Vagina (tissue), 2 donors: ENCODE results near the gene CLEC2A.

Experiments used
- CTCF ChIP-seq, 3 experiments: fragments of 450-650 bp in 2 of 3; fragments of 200-600 bp in 1 of 3; sonication (generic) in 1 of 3; IDR thresholded peaks; one replicate each; pipeline ENCODE4 v1.5.1; 2017 to 2019; ENCODE audit warnings: antibody characterized with exemption in 3 of 3, mild to moderate bottlenecking in 2 of 3, moderate library complexity in 2 of 3
- POLR2A ChIP-seq, 2 donors: fragments of 450-650 bp; IDR thresholded peaks; one replicate each; pipeline ENCODE4 v1.6.1; 2017; ENCODE audit warnings: antibody characterized with exemption in 2 of 2, mild to moderate bottlenecking in 2 of 2, moderate library complexity in 2 of 2

- TF ChIP-seq CTCF (IDR thresholded peaks at IDR 0.05) (no peak), POLR2A (IDR thresholded peaks at IDR 0.05) (no peak)
Measured at GRCh38 chr12:9870286-9870866, 61.8 kb downstream of the CLEC2A start.
